ENCODE measurements around the gene KDM2B.

- TF ChIP-seq EZH2 (IDR thresholded peaks at IDR 0.05; ENCODE audit: borderline replicate concordance, low read length) = no peak
- no peak for TF ChIP-seq CTCF (conservative IDR thresholded peaks at IDR 0.05 in 1 of 2, IDR thresholded peaks at IDR 0.05 in 1 of 2; ENCODE audit: extremely low read depth in 1 of 2, insufficient read depth in 1 of 2, low read depth in 1 of 2, low read length in 2 of 2)
Observed at GRCh38 chr12:121430833-121431415, 149.9 kb downstream of the KDM2B start.
